B cell (primary cell): Measurements from ENCODE around the gene TIMM8A. TPM values are rescaled to one million over a fixed set of nuclear protein-coding genes. Genes with fewer than 3 reads are reported as not detected.

ENCODE experiments used
- ATAC-seq: fragments of 200-7000 bp; cut with Tn5 transposase; one replicate; pipeline ENCODE4 v1.10.0; 2021; ENCODE audit warnings: low read depth, mild to moderate bottlenecking, moderate number of reproducible peaks, moderate library complexity
- CTCF ChIA-PET: fragments of 350-600 bp; sonication (Branson Sonifier 250); formaldehyde crosslinking; loops from one replicate; lab custom pipeline; 2021; ENCODE audit warnings: antibody characterized with exemption, inconsistent platforms; lab: Charles Lee
- POLR2A ChIA-PET: fragments of 350-600 bp; sonication (Branson Sonifier 250); formaldehyde crosslinking; loops from one replicate; lab custom pipeline; 2021; ENCODE audit warnings: antibody characterized with exemption; lab: Charles Lee
- DNase-seq: peaks from one replicate; pipeline ENCODE4 v3.0.0; 2013
- H2AFZ ChIP-seq: 2 replicates; pipeline ENCODE4 v1.6.1; 2012; ENCODE audit warnings: mild to moderate bottlenecking, low read depth, low read length; ENCODE audit not compliant: insufficient read depth, poor library complexity, severe bottlenecking
- H3K27ac ChIP-seq, 2 donors: 1 replicate in 1 of 2; 2 replicates in 1 of 2; pipeline ENCODE4 v1.5.1; 2012 to 2013; ENCODE audit warnings: low read length in 2 of 2, mild to moderate bottlenecking in 2 of 2, moderate library complexity in 1 of 2
- H3K27me3 ChIP-seq, 4 experiments: fragments of 200-600 bp in 1 of 4; sonication (generic) in 1 of 4; replicated peaks in 1 of 4; 1 replicate in 2 of 4; 2 replicates in 2 of 4; pipeline versions ENCODE4 v1.6.1 to v1.7.0; 2013 to 2016; ENCODE audit warnings: low read length in 3 of 4, mild to moderate bottlenecking in 2 of 4, mixed read lengths in 1 of 4, moderate library complexity in 1 of 4; ENCODE audit not compliant: insufficient read depth in 4 of 4, control insufficient read depth in 3 of 4; ENCODE audit errors: control extremely low read depth in 1 of 4
- H3K36me3 ChIP-seq, 2 experiments: replicated peaks in 1 of 2; 1 replicate in 1 of 2; 2 replicates in 1 of 2; pipeline versions ENCODE4 v1.6.1 to v1.7.1; 2013; ENCODE audit warnings: low read length in 1 of 2; ENCODE audit not compliant: insufficient read depth in 2 of 2, control insufficient read depth in 1 of 2; ENCODE audit errors: control extremely low read depth in 1 of 2, extremely low read depth in 1 of 2
- H3K4me1 ChIP-seq, 2 donors: fragments of 200-600 bp in 1 of 2; sonication (generic) in 1 of 2; 1 replicate in 1 of 2; 2 replicates in 1 of 2; pipeline versions ENCODE4 v1.5.1 to v1.6.1; 2013 to 2017; ENCODE audit warnings: low read length in 2 of 2; ENCODE audit not compliant: control insufficient read depth in 2 of 2, insufficient read depth in 2 of 2
- H3K4me2 ChIP-seq: replicated peaks from 2 replicates; pipeline ENCODE3; 2012; ENCODE audit warnings: mild to moderate bottlenecking, low read depth, low read length; ENCODE audit not compliant: poor library complexity, severe bottlenecking
- H3K4me3 ChIP-seq, 5 experiments: fragments of 200-600 bp in 1 of 5; sonication (generic) in 1 of 5; 1 replicate in 3 of 5; 2 replicates in 2 of 5; pipeline versions ENCODE4 v1.5.1 to v1.7.0; 2011 to 2016; ENCODE audit warnings: low read length in 4 of 5, mild to moderate bottlenecking in 4 of 5, low read depth in 2 of 5, control low read depth in 1 of 5, moderate library complexity in 1 of 5; ENCODE audit not compliant: insufficient read depth in 1 of 5; ENCODE audit errors: control extremely low read depth in 1 of 5, extremely low read depth in 1 of 5
- H3K79me2 ChIP-seq: fragments of 200-600 bp; sonication (generic); one replicate; pipeline ENCODE4 v1.6.0; 2016; ENCODE audit warnings: low read length; ENCODE audit not compliant: control insufficient read depth, insufficient read depth
- H3K9ac ChIP-seq: fragments of 200-600 bp; sonication (generic); 2 replicates; pipeline ENCODE4 v1.6.1; 2017; ENCODE audit warnings: mild to moderate bottlenecking, low read length, moderate library complexity
- H3K9me3 ChIP-seq, 3 donors: one replicate each; pipeline versions ENCODE4 v1.6.1 to v1.7.1; 2013; ENCODE audit warnings: low read length in 2 of 3; ENCODE audit not compliant: control insufficient read depth in 2 of 3, insufficient read depth in 1 of 3; ENCODE audit errors: control extremely low read depth in 1 of 3
- H4K20me1 ChIP-seq: 2 replicates; pipeline ENCODE4 v1.6.0; 2012; ENCODE audit warnings: mild to moderate bottlenecking, low read length; ENCODE audit not compliant: insufficient read depth, control insufficient read depth, poor library complexity, severe bottlenecking
- H3K27ac Mint-ChIP-seq: one replicate; pipeline ENCODE4 v1.8.0; 2021; ENCODE audit warnings: mixed read lengths
- H3K27me3 Mint-ChIP-seq: one replicate; pipeline ENCODE4 v1.8.0; 2021; ENCODE audit warnings: mixed read lengths
- H3K4me1 Mint-ChIP-seq: one replicate; pipeline ENCODE4 v1.8.0; 2021; ENCODE audit warnings: mixed read lengths
- H3K4me3 Mint-ChIP-seq: one replicate; pipeline ENCODE4 v1.8.0; 2021; ENCODE audit warnings: mixed read lengths
- H3K9me3 Mint-ChIP-seq: one replicate; pipeline ENCODE4 v1.8.0; 2022; ENCODE audit warnings: mixed read lengths; ENCODE audit not compliant: insufficient read depth
- EZH2 ChIP-seq: IDR thresholded peaks from 2 replicates; pipeline ENCODE4 v1.6.1; 2012; ENCODE audit warnings: borderline replicate concordance, low read depth, mild to moderate bottlenecking, moderate library complexity, low read length; ENCODE audit not compliant: insufficient read depth, poor library complexity, severe bottlenecking
- WGBS: methylation state at CpG from one replicate; pipeline ENCODE4 v1.1.5; 2013; ENCODE audit warnings: missing lambda C conversion rate; ENCODE audit not compliant: insufficient coverage; 5-methylcytosine and 5-hydroxymethylcytosine counted together
- intact Hi-C: fragments of 100-400 bp; cut with micrococcal nuclease; formaldehyde crosslinking; loops from one replicate; pipeline ENCODE4 v1.10.0; 2022
- polyA plus RNA-seq: library from polyadenylated mRNA; depleted of rRNA; stranded (reverse); fragments of >200 nt; gene quantifications from 2 replicates; pipeline ENCODE4 v1.2.3, GENCODE V29; 2012
- total RNA-seq, 2 donors: library from RNA; stranded (reverse); fragments of 120-200 nt in 1 of 2; gene quantifications; 1 replicate in 1 of 2; 2 replicates in 1 of 2; pipeline versions ENCODE4 v1.2.3 to v1.2.4, GENCODE V29; 2013 to 2022
- TF ChIP-seq, protein P1 (sequence below): fragments of 200-600 bp; IDR thresholded peaks from one replicate; pipeline ENCODE4 v1.8.0; 2022; ENCODE audit warnings: antibody characterized with exemption, mild to moderate bottlenecking

TIMM8A gene
- total and polyA plus RNA-seq, 2 donors (not counting 1 experiment from before 2014, with no cell fraction given), result 4.0 to 13.4 TPM

DNA sequence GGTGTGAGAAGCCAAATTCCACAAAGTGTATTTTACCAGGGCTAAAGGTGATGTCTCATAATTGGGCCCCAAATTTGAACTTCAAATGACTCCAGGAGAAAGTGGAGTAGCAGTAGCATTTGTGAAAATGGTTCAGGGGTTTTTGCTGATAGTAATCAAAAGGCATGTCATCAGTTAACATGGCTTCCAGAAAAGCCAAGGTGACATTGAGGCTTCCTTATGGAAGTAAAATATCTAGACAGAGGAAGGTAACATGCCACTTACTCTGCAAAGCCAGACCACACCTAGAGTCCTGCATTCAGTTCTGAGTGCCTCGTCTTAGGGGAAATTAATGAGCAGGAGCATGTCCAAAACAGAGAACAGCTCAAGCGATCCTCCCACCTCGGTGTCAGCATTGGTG, 40.1 kb upstream of the TIMM8A start:
- DNase-seq, result no peak
- H3K4me1 ChIP-seq, result peaks cover 28 to 32% of the 10 kb centered on the region in 2 donors
- POLR2A ChIA-PET, result no interaction called here
- H3K9me3 ChIP-seq, result no peaks in the 10 kb centered on the region
- Mint-ChIP-seq H3K4me3 (no peak overlapping the region), H3K4me1 (peaks cover 47% of the 10 kb centered on the region), H3K27me3 (no peaks in the 10 kb centered on the region), H3K27ac (no peak overlapping the region), H3K9me3 (no peaks in the 10 kb centered on the region)
- intact Hi-C loops, result no loop called here
- peaks cover 28% of the 10 kb centered on the region for H3K79me2 ChIP-seq
- no peak for ATAC-seq
- no peak overlapping the region for H3K4me2 ChIP-seq
- no peaks in the 10 kb centered on the region for H3K27me3 ChIP-seq
- peaks cover 0 to 12% of the 10 kb centered on the region in 2 experiments for H3K36me3 ChIP-seq
- CTCF ChIA-PET, result no interaction called here
- no peak overlapping the region for H3K27ac ChIP-seq
- no peak overlapping the region for H3K9ac ChIP-seq
- WGBS, result no CpG with 5 or more reads among the region's 3 CpGs
- H3K4me3 ChIP-seq, result no peak overlapping the region
- H4K20me1 ChIP-seq, result no peaks in the 10 kb centered on the region
- TF ChIP-seq EZH2, result no peak
- TF ChIP-seq, protein P1, sequence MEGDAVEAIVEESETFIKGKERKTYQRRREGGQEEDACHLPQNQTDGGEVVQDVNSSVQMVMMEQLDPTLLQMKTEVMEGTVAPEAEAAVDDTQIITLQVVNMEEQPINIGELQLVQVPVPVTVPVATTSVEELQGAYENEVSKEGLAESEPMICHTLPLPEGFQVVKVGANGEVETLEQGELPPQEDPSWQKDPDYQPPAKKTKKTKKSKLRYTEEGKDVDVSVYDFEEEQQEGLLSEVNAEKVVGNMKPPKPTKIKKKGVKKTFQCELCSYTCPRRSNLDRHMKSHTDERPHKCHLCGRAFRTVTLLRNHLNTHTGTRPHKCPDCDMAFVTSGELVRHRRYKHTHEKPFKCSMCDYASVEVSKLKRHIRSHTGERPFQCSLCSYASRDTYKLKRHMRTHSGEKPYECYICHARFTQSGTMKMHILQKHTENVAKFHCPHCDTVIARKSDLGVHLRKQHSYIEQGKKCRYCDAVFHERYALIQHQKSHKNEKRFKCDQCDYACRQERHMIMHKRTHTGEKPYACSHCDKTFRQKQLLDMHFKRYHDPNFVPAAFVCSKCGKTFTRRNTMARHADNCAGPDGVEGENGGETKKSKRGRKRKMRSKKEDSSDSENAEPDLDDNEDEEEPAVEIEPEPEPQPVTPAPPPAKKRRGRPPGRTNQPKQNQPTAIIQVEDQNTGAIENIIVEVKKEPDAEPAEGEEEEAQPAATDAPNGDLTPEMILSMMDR, result no peak
- no peak overlapping the region for H2AFZ ChIP-seq

DNA sequence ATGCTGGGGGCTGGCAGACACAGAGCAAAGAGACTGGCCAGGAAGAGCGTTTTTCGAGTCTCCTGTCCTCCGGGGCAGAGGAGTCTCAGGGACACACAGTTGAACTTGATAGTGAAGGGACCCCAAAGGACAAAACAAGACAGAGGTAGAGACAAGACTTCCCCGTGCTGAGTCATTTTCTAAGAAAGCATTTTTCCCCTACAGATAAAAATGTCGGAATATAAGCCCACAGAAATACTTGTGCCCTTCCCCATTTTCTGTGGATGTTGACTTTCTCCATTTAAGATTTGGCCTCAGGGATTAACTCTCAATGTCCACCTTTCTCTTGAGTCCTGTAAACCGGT, 38.0 kb upstream of the TIMM8A start:
- peak overlapping the region; percentile 76 to 78 for H3K27ac ChIP-seq

More for the DNA sequence above, 38.0 kb upstream of the TIMM8A start:
- 52% methylated on average over 3 of the region's 6 CpGs for WGBS
- no peak for TF ChIP-seq EZH2
- TF ChIP-seq, protein P1, result no peak
- H3K27ac Mint-ChIP-seq, result peak overlapping the region; percentile 98
- peak overlapping the region; percentile 72 for H3K4me2 ChIP-seq
- POLR2A ChIA-PET, result interaction anchor here (0.7 kb wide), 1 partner anchor 1843 kb away, joined by 3 read pairs; no protein-coding TSS in a partner anchor
- H2AFZ ChIP-seq, result peak overlapping the region; percentile 41
- ATAC-seq (no peak), DNase-seq (no peak)
- peak overlapping the region; percentile 73 for H3K9ac ChIP-seq
- CTCF ChIA-PET, result interaction anchor here (1.6 kb wide), 1 partner anchor 28 kb away, joined by 7 read pairs; no protein-coding TSS in a partner anchor
- H4K20me1 ChIP-seq, result no peaks in the 10 kb centered on the region
- peaks cover 42% of the 10 kb centered on the region for H3K4me1 Mint-ChIP-seq
- no peaks in the 10 kb centered on the region for H3K9me3 Mint-ChIP-seq
- no peaks in the 10 kb centered on the region for H3K27me3 ChIP-seq
- peaks cover 49% of the 10 kb centered on the region for H3K79me2 ChIP-seq
- H3K36me3 ChIP-seq, result peaks cover 0 to 6% of the 10 kb centered on the region in 2 experiments
- peaks cover 33% of the 10 kb centered on the region in 2 donors for H3K4me1 ChIP-seq
- H3K4me3 Mint-ChIP-seq, result peak overlapping the region; percentile 99
- H3K9me3 ChIP-seq, result no peaks in the 10 kb centered on the region
- H3K27me3 Mint-ChIP-seq, result no peaks in the 10 kb centered on the region
- intact Hi-C loops, result no loop called here
- peak overlapping the region in 4 of 5 experiments; percentile 62 to 73 (median 66) for H3K4me3 ChIP-seq
